K562 (cell line): Measurements from ENCODE around the gene UCKL1. TPM values are rescaled to one million over a fixed set of nuclear protein-coding genes. Genes with fewer than 3 reads are reported as not detected.
A peak's percentile ranks its signal among the peaks of the same experiment; 100 is the strongest.

ENCODE experiments used
- DPF2 ChIP-seq: fragments of 450-650 bp; IDR thresholded peaks from 2 replicates; pipeline ENCODE4 v1.6.1; 2016
- ESRRB ChIP-seq: fragments of 250-450 bp; sonication (Bioruptor Pico); IDR thresholded peaks from 2 replicates; pipeline ENCODE4 v1.5.0; 2020; ENCODE audit warnings: mild to moderate bottlenecking, moderate library complexity, borderline replicate concordance
- FOXK1 ChIP-seq: sonication (generic); formaldehyde crosslinking; IDR thresholded peaks from 2 replicates; pipeline ENCODE4 v1.8.0; 2022; ENCODE audit warnings: missing genetic modification reagents, mild to moderate bottlenecking, borderline replicate concordance
- RAD21 ChIP-seq, 2 experiments: fragments of 250-450 bp in 1 of 2; fragments of 450-650 bp in 1 of 2; sonication (Bioruptor Pico) in 1 of 2; formaldehyde crosslinking in 1 of 2; IDR thresholded peaks in 1 of 2; conservative IDR thresholded peaks in 1 of 2; 2 replicates each; pipeline versions ENCODE4 v1.4.0 to v1.8.0; 2020 to 2022; ENCODE audit warnings: mild to moderate bottlenecking in 2 of 2, moderate library complexity in 1 of 2
- XRCC5 ChIP-seq: fragments of 200-400 bp; formaldehyde crosslinking; IDR thresholded peaks from 2 replicates; pipeline ENCODE4 v1.6.1; 2017; ENCODE audit warnings: low read depth, mild to moderate bottlenecking, low read length
- ZNF217 ChIP-seq: sonication (generic); formaldehyde crosslinking; IDR thresholded peaks from 2 replicates; pipeline ENCODE4 v1.8.0; 2022; ENCODE audit warnings: mild to moderate bottlenecking, missing genetic modification reagents
- ZNF224 ChIP-seq: sonication (generic); formaldehyde crosslinking; IDR thresholded peaks from 2 replicates; pipeline ENCODE4 v1.8.0; 2022; ENCODE audit warnings: mild to moderate bottlenecking, missing genetic modification reagents
- polyA plus RNA-seq, 8 experiments: library from polyadenylated mRNA; depleted of rRNA in 4 of 8; stranded (reverse) in 5 of 8; unstranded in 3 of 8; fragments of >200 nt; fragmentation: Nextera tagmentation in 2 of 8; fragmentation: Illumina TruSeq in 1 of 8; extraction: Ambion mirVana in 2 of 8; extraction: Trizol in 1 of 8; gene quantifications; 2 replicates each; pipeline versions ENCODE4 v1.2.1 to v1.2.3, GENCODE V29; 2011 to 2014; ENCODE audit warnings: inconsistent platforms in 1 of 8, missing spikeins in 1 of 8
- total RNA-seq, 7 experiments: library from RNA; depleted of rRNA in 6 of 7; stranded (reverse); fragments of >200 nt in 6 of 7; fragmentation: Illumina TruSeq in 2 of 7; extraction: Trizol in 2 of 7; gene quantifications; 2 replicates each; pipeline versions ENCODE4 v1.2.1 to v1.2.3, GENCODE V29; 2011 to 2021; ENCODE audit warnings: low replicate concordance in 1 of 7
- TF ChIP-seq, protein P1 (sequence below), 2 experiments: IDR thresholded peaks; 2 replicates each; pipeline ENCODE4 v1.6.1; 2011; ENCODE audit warnings: borderline replicate concordance in 1 of 2, control low read depth in 1 of 2, low read depth in 1 of 2, low read length in 1 of 2, mild to moderate bottlenecking in 1 of 2, mixed read lengths in 1 of 2, moderate library complexity in 1 of 2; ENCODE audit not compliant: insufficient read depth in 1 of 2, insufficient read length in 1 of 2, poor library complexity in 1 of 2, severe bottlenecking in 1 of 2; ENCODE audit errors: extremely low read depth in 1 of 2
- TF ChIP-seq, protein P2 (sequence below): fragments of 450-650 bp; IDR thresholded peaks from 2 replicates; pipeline ENCODE4 v1.7.1; 2018; ENCODE audit warnings: mild to moderate bottlenecking, low read depth; ENCODE audit not compliant: partially characterized antibody

Gene UCKL1
- total and polyA plus RNA-seq, 9 of the 15 experiments (the other 6 are each of a cell fraction or from before 2014, with no cell fraction given): 3.1 to 52.8 (median 24.2) TPM

DNA sequence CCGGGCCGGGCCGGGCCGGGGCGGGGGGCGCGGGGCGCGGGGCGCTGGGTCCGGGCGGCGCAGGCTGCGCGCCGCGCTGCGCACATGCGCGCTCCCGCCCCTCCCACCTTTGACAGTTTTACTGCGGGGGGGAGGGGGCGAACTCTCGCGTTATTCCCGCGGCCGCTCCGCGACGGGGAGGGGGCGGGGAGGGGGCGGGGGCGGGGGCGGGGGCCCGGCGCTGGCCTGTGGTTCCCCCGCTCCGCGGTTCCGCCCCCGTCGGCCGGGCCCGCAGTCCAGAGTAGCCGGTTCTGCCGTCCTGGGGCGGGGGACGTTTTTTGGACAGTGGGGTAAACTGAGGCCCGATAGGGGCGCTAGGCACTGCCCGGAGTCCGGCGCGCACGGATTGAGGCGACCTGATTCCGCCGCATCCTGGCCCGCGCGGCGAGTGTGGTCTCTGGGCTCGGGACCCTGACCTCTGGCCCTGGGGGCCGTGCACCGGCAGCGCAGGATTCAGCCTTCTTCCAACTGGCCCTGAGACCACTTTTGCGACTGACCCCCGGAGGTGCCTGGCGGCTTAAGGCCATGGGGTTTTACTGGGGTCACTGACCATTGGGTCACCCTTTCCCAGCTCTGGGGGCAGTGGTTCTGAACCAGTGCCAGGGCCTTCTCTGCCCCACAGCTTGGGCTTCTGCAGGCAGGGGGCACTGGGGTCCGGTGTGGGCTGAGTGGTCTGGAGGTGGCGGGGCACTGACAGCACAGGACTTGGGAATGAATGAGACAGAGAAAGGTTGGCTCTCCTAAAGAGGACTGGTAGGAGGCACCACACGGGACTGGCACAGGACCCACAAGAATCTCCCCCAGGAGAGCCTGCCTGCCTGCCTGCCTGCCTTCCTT lies 13.9 kb upstream of the UCKL1 start, which contains the start of gene ZNF512B (continued):
- TF ChIP-seq, protein P1, sequence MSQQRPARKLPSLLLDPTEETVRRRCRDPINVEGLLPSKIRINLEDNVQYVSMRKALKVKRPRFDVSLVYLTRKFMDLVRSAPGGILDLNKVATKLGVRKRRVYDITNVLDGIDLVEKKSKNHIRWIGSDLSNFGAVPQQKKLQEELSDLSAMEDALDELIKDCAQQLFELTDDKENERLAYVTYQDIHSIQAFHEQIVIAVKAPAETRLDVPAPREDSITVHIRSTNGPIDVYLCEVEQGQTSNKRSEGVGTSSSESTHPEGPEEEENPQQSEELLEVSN (IDR thresholded peaks at IDR 0.05; ENCODE audit: borderline replicate concordance in 1 of 2, extremely low read depth in 1 of 2, insufficient read depth in 1 of 2, insufficient read length in 1 of 2, low read depth in 1 of 2, low read length in 1 of 2, poor library complexity in 1 of 2, severe bottlenecking in 1 of 2): peak in 1 of 2 experiments; percentile 65
- TF ChIP-seq ZNF224 (CRISPR knock-in tag) (no peak), FOXK1 (CRISPR knock-in tag) (no peak), RAD21 (CRISPR knock-in tag; conservative IDR thresholded peaks at IDR 0.05 in 1 of 2, IDR thresholded peaks at IDR 0.05 in 1 of 2) (no peak), XRCC5 (no peak), ESRRB (CRISPR knock-in tag) (no peak), ZNF217 (no peak), DPF2 (no peak)
- TF ChIP-seq, protein P2, sequence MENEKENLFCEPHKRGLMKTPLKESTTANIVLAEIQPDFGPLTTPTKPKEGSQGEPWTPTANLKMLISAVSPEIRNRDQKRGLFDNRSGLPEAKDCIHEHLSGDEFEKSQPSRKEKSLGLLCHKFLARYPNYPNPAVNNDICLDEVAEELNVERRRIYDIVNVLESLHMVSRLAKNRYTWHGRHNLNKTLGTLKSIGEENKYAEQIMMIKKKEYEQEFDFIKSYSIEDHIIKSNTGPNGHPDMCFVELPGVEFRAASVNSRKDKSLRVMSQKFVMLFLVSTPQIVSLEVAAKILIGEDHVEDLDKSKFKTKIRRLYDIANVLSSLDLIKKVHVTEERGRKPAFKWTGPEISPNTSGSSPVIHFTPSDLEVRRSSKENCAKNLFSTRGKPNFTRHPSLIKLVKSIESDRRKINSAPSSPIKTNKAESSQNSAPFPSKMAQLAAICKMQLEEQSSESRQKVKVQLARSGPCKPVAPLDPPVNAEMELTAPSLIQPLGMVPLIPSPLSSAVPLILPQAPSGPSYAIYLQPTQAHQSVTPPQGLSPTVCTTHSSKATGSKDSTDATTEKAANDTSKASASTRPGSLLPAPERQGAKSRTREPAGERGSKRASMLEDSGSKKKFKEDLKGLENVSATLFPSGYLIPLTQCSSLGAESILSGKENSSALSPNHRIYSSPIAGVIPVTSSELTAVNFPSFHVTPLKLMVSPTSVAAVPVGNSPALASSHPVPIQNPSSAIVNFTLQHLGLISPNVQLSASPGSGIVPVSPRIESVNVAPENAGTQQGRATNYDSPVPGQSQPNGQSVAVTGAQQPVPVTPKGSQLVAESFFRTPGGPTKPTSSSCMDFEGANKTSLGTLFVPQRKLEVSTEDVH: no peak
